Measurements from ENCODE around the gene ZBTB7C.

The ZBTB7C gene

GRCh38 chr18:48303883-48304282 is 105.3 kb downstream of the ZBTB7C start:
- no peak overlapping the region for H3K27ac Mint-ChIP-seq
- peaks cover 4% of the 10 kb centered on the region for H3K27me3 Mint-ChIP-seq (ENCODE audit: low read depth)
- no peaks in the 10 kb centered on the region for H3K36me3 Mint-ChIP-seq (ENCODE audit: low read depth)
- no peaks in the 10 kb centered on the region for H3K9me3 Mint-ChIP-seq
- peaks cover 17% of the 10 kb centered on the region for H3K4me1 Mint-ChIP-seq
- TF ChIP-seq, protein P1, sequence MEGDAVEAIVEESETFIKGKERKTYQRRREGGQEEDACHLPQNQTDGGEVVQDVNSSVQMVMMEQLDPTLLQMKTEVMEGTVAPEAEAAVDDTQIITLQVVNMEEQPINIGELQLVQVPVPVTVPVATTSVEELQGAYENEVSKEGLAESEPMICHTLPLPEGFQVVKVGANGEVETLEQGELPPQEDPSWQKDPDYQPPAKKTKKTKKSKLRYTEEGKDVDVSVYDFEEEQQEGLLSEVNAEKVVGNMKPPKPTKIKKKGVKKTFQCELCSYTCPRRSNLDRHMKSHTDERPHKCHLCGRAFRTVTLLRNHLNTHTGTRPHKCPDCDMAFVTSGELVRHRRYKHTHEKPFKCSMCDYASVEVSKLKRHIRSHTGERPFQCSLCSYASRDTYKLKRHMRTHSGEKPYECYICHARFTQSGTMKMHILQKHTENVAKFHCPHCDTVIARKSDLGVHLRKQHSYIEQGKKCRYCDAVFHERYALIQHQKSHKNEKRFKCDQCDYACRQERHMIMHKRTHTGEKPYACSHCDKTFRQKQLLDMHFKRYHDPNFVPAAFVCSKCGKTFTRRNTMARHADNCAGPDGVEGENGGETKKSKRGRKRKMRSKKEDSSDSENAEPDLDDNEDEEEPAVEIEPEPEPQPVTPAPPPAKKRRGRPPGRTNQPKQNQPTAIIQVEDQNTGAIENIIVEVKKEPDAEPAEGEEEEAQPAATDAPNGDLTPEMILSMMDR (IDR thresholded peaks at IDR 0.05; ENCODE audit: unreplicated experiment in 3 of 3): no peak
- no peak overlapping the region for H3K4me3 Mint-ChIP-seq

DNA sequence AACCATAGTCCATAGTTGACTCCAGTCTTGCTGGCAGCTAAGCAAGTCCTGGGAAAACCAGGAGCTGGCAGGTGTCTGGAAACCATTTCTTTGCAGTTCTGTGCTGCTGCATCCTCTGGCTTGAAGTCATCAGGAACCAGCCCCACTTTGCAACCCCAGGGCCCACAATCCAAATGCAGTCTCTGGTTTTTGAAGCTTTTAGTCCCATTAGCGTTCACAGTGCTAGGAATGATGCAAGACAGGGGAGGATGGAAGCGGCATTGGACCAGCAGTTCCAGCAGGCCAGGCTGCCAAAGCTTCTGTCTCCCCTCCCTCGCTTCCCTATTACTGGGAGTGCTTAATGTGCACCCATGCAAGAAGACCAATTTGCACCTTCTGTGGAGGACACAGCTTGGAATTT is 106.4 kb downstream of the ZBTB7C start:
- peaks cover 4% of the 10 kb centered on the region for H3K27me3 Mint-ChIP-seq (ENCODE audit: low read depth)
- H3K4me1 Mint-ChIP-seq: peaks cover 17% of the 10 kb centered on the region
- H3K9me3 Mint-ChIP-seq: no peaks in the 10 kb centered on the region
- TF ChIP-seq, protein P1 (IDR thresholded peaks at IDR 0.05; ENCODE audit: unreplicated experiment in 3 of 3): no peak
- no peak overlapping the region for H3K27ac Mint-ChIP-seq
- no peak overlapping the region for H3K4me3 Mint-ChIP-seq
- H3K36me3 Mint-ChIP-seq (ENCODE audit: low read depth): no peaks in the 10 kb centered on the region

DNA sequence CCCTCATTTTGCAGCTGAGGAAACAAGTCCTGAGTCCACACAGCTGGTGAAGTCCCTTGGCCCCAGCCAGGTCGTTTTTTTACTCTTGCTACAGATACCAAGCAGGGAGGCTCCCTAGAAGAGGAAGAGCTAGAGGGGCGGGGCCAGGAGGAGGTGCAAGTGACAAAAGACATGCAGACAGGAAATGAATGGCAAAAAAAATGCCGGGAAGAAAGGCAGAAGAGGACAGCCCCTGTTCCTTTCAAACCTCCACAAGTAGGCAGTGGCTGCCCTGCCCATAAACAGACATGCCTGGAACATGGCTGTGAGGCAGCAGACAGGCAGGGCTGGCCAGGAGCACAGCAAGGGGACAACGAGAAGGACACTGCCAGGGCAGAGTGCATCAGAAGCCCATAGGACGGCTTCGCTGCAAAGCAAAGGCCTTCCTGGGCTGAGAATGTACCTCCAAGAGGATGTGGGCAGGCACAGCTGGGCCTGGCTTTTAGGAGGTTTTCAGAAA is 108.7 kb downstream of the ZBTB7C start:
- peak overlapping the region in 2 of 3 experiments; percentile 46 to 56 for H3K27ac Mint-ChIP-seq
- TF ChIP-seq, protein P1 (IDR thresholded peaks at IDR 0.05; ENCODE audit: unreplicated experiment in 3 of 3): no peak
- H3K4me1 Mint-ChIP-seq: peaks cover 27% of the 10 kb centered on the region
- no peak overlapping the region for H3K4me3 Mint-ChIP-seq
- no peaks in the 10 kb centered on the region for H3K36me3 Mint-ChIP-seq (ENCODE audit: low read depth)
- H3K27me3 Mint-ChIP-seq (ENCODE audit: low read depth): peaks cover 7% of the 10 kb centered on the region
- H3K9me3 Mint-ChIP-seq: no peaks in the 10 kb centered on the region

- no peak overlapping the region for H3K27ac Mint-ChIP-seq
- H3K27me3 Mint-ChIP-seq (ENCODE audit: low read depth): peaks cover 7% of the 10 kb centered on the region
- no peaks in the 10 kb centered on the region for H3K9me3 Mint-ChIP-seq
- no peaks in the 10 kb centered on the region for H3K36me3 Mint-ChIP-seq (ENCODE audit: low read depth)
- H3K4me3 Mint-ChIP-seq: no peak overlapping the region
- peaks cover 47% of the 10 kb centered on the region for H3K4me1 Mint-ChIP-seq
- TF ChIP-seq, protein P1 (IDR thresholded peaks at IDR 0.05; ENCODE audit: unreplicated experiment in 3 of 3): no peak
Observed at GRCh38 chr18:48297139-48297538, 112.0 kb downstream of the ZBTB7C start.

DNA sequence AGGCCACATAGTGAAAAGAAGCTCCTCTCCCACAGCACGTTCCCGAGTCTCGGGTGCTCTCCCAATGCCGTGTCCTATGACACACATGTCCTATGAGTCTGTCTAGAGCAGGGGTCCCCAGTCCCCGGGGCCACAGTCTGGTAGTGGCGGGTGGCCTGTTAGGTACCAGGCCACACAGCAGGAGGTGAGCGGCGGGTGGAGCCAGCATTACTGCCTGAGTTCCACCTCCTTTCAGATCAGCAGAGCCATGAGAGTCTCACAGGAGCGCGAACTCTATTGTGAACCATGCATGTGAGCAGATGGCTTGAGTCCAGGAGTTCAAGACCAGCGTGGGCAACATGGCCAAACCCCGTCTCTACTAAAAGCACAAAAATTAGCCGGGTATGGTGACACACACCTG is 112.6 kb downstream of the ZBTB7C start:
- TF ChIP-seq, protein P1 (IDR thresholded peaks at IDR 0.05; ENCODE audit: unreplicated experiment in 3 of 3): no peak
- H3K9me3 Mint-ChIP-seq: no peaks in the 10 kb centered on the region
- H3K4me1 Mint-ChIP-seq: peaks cover 45% of the 10 kb centered on the region
- H3K36me3 Mint-ChIP-seq (ENCODE audit: low read depth): no peaks in the 10 kb centered on the region
- H3K27ac Mint-ChIP-seq: no peak overlapping the region
- H3K27me3 Mint-ChIP-seq (ENCODE audit: low read depth): peaks cover 7% of the 10 kb centered on the region
- H3K4me3 Mint-ChIP-seq: no peak overlapping the region

DNA sequence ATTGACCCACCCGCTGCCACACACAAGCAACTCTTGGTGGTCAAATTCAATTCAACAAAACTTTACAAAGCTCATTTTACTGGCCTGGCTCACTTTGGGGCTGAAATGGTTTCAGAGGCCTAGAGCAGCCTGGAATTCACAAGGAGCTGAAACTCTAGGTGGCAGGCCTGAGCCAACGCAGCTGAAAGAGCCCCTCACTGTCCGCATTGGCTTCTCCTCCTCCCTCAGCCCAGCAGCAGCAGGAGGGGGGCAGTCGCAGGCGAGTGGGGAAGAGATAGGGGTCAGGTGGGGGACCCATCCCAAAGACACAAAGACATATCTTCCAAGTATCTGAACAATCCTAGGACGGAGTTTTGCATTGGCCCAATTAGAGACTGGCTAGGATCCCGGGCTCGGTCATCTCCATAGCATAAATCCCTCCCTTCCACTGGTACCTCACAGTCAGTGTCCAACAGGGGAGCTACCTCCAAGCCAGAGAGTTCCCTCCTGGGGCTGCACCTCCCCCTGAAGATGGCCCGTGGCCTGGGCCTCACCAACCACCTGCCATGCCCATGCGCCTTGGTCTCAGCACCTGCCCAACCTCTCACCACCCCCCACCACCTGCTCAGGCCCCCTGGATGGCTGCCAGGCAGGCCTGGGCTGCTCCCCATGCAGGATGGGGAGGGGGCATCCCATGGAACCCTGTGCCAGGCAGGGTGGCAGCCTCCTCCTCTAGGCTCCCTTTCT is 113.4 kb downstream of the ZBTB7C start:
- TF ChIP-seq, protein P1 (IDR thresholded peaks at IDR 0.05; ENCODE audit: unreplicated experiment in 3 of 3): peak in 2 of 3 experiments; percentile 25 to 31
- H3K4me1 Mint-ChIP-seq: peaks cover 42% of the 10 kb centered on the region
- peak overlapping the region in 2 of 3 experiments; percentile 21 to 22 for H3K27ac Mint-ChIP-seq
- H3K9me3 Mint-ChIP-seq: no peaks in the 10 kb centered on the region
- H3K27me3 Mint-ChIP-seq (ENCODE audit: low read depth): peaks cover 7% of the 10 kb centered on the region
- H3K4me3 Mint-ChIP-seq: no peak overlapping the region
- no peaks in the 10 kb centered on the region for H3K36me3 Mint-ChIP-seq (ENCODE audit: low read depth)

All from nephron (organoid).